GM03348 (cell line): Measurements from ENCODE around the gene AMOT.
A peak's percentile ranks its signal among the peaks of the same experiment; 100 is the strongest.
"Not testable (repeated sequence)": the region's sequence is repeated elsewhere in the genome, so short reads cannot be mapped to it uniquely, and the experiment has no call there.

Experiments used
- DNase-seq: peaks from one replicate; pipeline ENCODE4 v3.0.0; 2012; ENCODE audit warnings: low spot score

Gene AMOT

GRCh38 chrX:112840382-112841113 lies at the start of gene AMOT:
AMOT (minus strand) TSS chrX:112840831; CDS start chrX:112823126, 17,705 bp downstream.
- DNase-seq, result peak; percentile 83

- DNase-seq, result no peak
These were observed 48.8 kb upstream of the AMOT start for GRCh38 chrX:112889400-112889799.

GRCh38 chrX:112888916-112889315 lies 48.3 kb upstream of the AMOT start:
- peak; percentile 24 for DNase-seq

- DNase-seq, result no peak
These were observed 37.1 kb upstream of the AMOT start for GRCh38 chrX:112877771-112878173.

- no peak for DNase-seq
These were observed 34.0 kb upstream of the AMOT start for GRCh38 chrX:112874614-112875013.

- peak; percentile 6 for DNase-seq
These were observed 33.5 kb upstream of the AMOT start for GRCh38 chrX:112874175-112874574.

- DNase-seq, result no peak
These were observed 28.0 kb upstream of the AMOT start for GRCh38 chrX:112868586-112868985.

- no peak for DNase-seq
These were observed 26.9 kb upstream of the AMOT start for GRCh38 chrX:112867570-112867969.

- no peak for DNase-seq
These were observed 25.5 kb upstream of the AMOT start for GRCh38 chrX:112866175-112866574.

GRCh38 chrX:112865464-112866025 lies 24.9 kb upstream of the AMOT start:
- no peak for DNase-seq

- no peak for DNase-seq
These were observed 23.2 kb upstream of the AMOT start for GRCh38 chrX:112863850-112864249.

- no peak for DNase-seq
These were observed 16.8 kb upstream of the AMOT start for GRCh38 chrX:112857478-112857878.

- not testable (repeated sequence) for DNase-seq
These were observed 14.3 kb upstream of the AMOT start for GRCh38 chrX:112854901-112855300.

GRCh38 chrX:112852851-112853250 lies 12.2 kb upstream of the AMOT start:
- DNase-seq, result no peak

- DNase-seq, result peak; percentile 51
These were observed 11.2 kb upstream of the AMOT start for GRCh38 chrX:112851806-112852205.

GRCh38 chrX:112851161-112851779 lies 10.6 kb upstream of the AMOT start:
- DNase-seq, result no peak

GRCh38 chrX:112849016-112849415 lies 8.4 kb upstream of the AMOT start:
- peak; percentile 14 for DNase-seq

GRCh38 chrX:112846782-112847181 lies 6.2 kb upstream of the AMOT start:
- no peak for DNase-seq

GRCh38 chrX:112846187-112846586 lies 5.6 kb upstream of the AMOT start:
- no peak for DNase-seq

- no peak for DNase-seq
These were observed 3.6 kb upstream of the AMOT start for GRCh38 chrX:112844250-112844649.

- no peak for DNase-seq
These were observed 1.2 kb upstream of the AMOT start for GRCh38 chrX:112841820-112842157.

- peak; percentile 92 for DNase-seq
These were observed 636 bp upstream of the AMOT start for GRCh38 chrX:112841114-112841819.

- DNase-seq, result no peak
These were observed 775 bp downstream of the AMOT start for GRCh38 chrX:112839856-112840255.
